ENCODE data around the gene CD40LG.

Gene CD40LG

GRCh38 chrX:136647677-136648360, at the start of gene CD40LG:
CD40LG (plus strand) TSS chrX:136648158; CDS start chrX:136648249, 91 bp downstream.
- DNase-seq: peak in 1 of 2 experiments; percentile 50

GRCh38 chrX:136598631-136599030, 49.3 kb upstream of the CD40LG start:
- peak in 1 of 2 experiments; percentile 44 for DNase-seq

- no peak for DNase-seq
These were observed 47.9 kb upstream of the CD40LG start for GRCh38 chrX:136600059-136600458.

GRCh38 chrX:136607236-136607635, 40.7 kb upstream of the CD40LG start:
- no peak for DNase-seq

- DNase-seq: peak; percentile 58 to 62
These were observed 39.5 kb upstream of the CD40LG start for GRCh38 chrX:136608295-136608933.

- DNase-seq: no peak
These were observed 30.8 kb upstream of the CD40LG start for GRCh38 chrX:136616987-136617685.

- peak; percentile 42 to 56 for DNase-seq
These were observed 28.0 kb upstream of the CD40LG start for GRCh38 chrX:136619899-136620505.

GRCh38 chrX:136620780-136621179, 27.2 kb upstream of the CD40LG start:
- no peak for DNase-seq

- DNase-seq: no peak
These were observed 25.4 kb upstream of the CD40LG start for GRCh38 chrX:136622568-136622967.

- no peak for DNase-seq
These were observed 24.6 kb upstream of the CD40LG start for GRCh38 chrX:136623396-136623795.

GRCh38 chrX:136625246-136625645, 22.7 kb upstream of the CD40LG start:
- DNase-seq: no peak

GRCh38 chrX:136626237-136626636, 21.7 kb upstream of the CD40LG start:
- DNase-seq: no peak

GRCh38 chrX:136626891-136627290, 21.1 kb upstream of the CD40LG start:
- DNase-seq: no peak

GRCh38 chrX:136627409-136627808, 20.5 kb upstream of the CD40LG start:
- no peak for DNase-seq

GRCh38 chrX:136629084-136629750, 18.7 kb upstream of the CD40LG start:
- DNase-seq: no peak

GRCh38 chrX:136630881-136631280, 17.1 kb upstream of the CD40LG start:
- DNase-seq: no peak

GRCh38 chrX:136635235-136635634, 12.7 kb upstream of the CD40LG start:
- no peak for DNase-seq

- no peak for DNase-seq
These were observed 11.8 kb upstream of the CD40LG start for GRCh38 chrX:136636121-136636520.

GRCh38 chrX:136639506-136640176, 8.3 kb upstream of the CD40LG start:
- peak in 1 of 2 experiments; percentile 50 for DNase-seq

GRCh38 chrX:136643243-136643642, 4.7 kb upstream of the CD40LG start:
- DNase-seq: no peak

GRCh38 chrX:136646602-136647239, 1.2 kb upstream of the CD40LG start:
- peak in 1 of 2 experiments; percentile 59 for DNase-seq

GRCh38 chrX:136650811-136651210, 2.9 kb downstream of the CD40LG start:
- DNase-seq: no peak
